ENCODE results near the gene KCND2. TPM values are rescaled to one million over a fixed set of nuclear protein-coding genes. Genes with fewer than 3 reads are reported as not detected.

KCND2 gene
- total and polyA plus RNA-seq, 2 of the 8 experiments (the other 6 are each of a cell fraction or from before 2014, with no cell fraction given): 4.6 to 7.7 TPM

DNA sequence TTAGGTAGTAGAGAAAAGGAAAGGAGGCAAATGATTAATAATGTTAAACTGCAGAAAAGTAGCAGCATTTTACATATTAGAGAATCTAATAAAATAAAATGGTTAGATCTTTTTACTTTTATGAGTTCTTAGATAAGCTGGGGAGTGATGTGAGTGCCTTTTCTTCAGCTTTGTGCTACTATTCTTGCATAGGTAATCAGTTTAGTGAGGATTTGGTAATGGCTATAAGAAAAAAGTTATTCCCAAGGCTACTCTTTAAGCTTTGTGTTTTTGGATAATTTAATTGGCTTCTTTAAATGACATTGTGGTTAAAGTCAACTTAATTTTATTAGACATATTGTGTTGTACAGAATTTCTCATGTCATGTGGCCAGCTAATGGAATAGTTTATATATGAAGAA, 3.7 kb downstream of the KCND2 start:
- Histone ChIP-seq H2AK5ac (ENCODE audit: low read depth, low read length) (no peak overlapping the region), H3K27ac (ENCODE audit: low read depth, low read length) (no peak overlapping the region), H3K4ac (replicated peaks; ENCODE audit: insufficient read length, low read depth, low read length) (no peak overlapping the region), H2BK12ac (ENCODE audit: low read depth, low read length) (no peak overlapping the region), H2BK5ac (ENCODE audit: low read depth, low read length) (no peak overlapping the region), H4K20me1 (replicated peaks in 1 of 2; ENCODE audit: control insufficient read depth in 1 of 2, insufficient read depth in 2 of 2, low read length in 2 of 2) (no peaks in the 10 kb centered on the region), H3K9ac (replicated peaks in 1 of 4; ENCODE audit: extremely low read depth in 1 of 4, low read depth in 3 of 4, low read length in 3 of 4) (no peak overlapping the region), H2BK120ac (replicated peaks; ENCODE audit: low read depth, low read length) (no peak overlapping the region), H3K79me1 (ENCODE audit: low read depth, low read length) (peaks cover 4% of the 10 kb centered on the region; the same call in 1 of the 2 replicates), H3K56ac (replicated peaks; ENCODE audit: insufficient read length, low read depth, low read length) (no peak overlapping the region), H2BK20ac (ENCODE audit: low read length) (no peak overlapping the region), H3K23ac (ENCODE audit: insufficient read length) (no peak overlapping the region), H3K36me3 (ENCODE audit: control insufficient read depth in 2 of 4, insufficient read depth in 4 of 4, low read length in 3 of 4) (peaks cover 0 to 3% (median 0%) of the 10 kb centered on the region in 4 experiments; a peak in 2 of 8 replicates), H3K14ac (ENCODE audit: insufficient read length) (no peak overlapping the region), H3K23me2 (ENCODE audit: low read depth, low read length) (peaks cover 12% of the 10 kb centered on the region), H2BK15ac (ENCODE audit: low read length) (no peak overlapping the region), H2AFZ (ENCODE audit: low read length) (no peak overlapping the region), H4K8ac (ENCODE audit: extremely low read depth, insufficient read depth, low read length) (no peak overlapping the region), H3K18ac (ENCODE audit: extremely low read depth, low read length) (no peak overlapping the region), H3K4me3 (ENCODE audit: extremely low read depth in 1 of 4, insufficient read depth in 2 of 4, low read depth in 3 of 4, low read length in 4 of 4) (peak overlapping the region in 1 of 4 experiments; percentile 35; a peak in 2 of 8 replicates), H3K4me1 (replicated peaks in 1 of 4; ENCODE audit: control insufficient read depth in 3 of 4, insufficient read depth in 4 of 4, low read length in 3 of 4) (peaks cover 3 to 11% (median 8%) of the 10 kb centered on the region in 4 experiments), H4K5ac (ENCODE audit: insufficient read length, low read depth, low read length) (no peak overlapping the region), H3K27me3 (replicated peaks in 1 of 4; ENCODE audit: control insufficient read depth in 3 of 4, extremely low read depth in 1 of 4, insufficient read depth in 3 of 4, low read length in 3 of 4) (peaks cover 0 to 15% (median 8%) of the 10 kb centered on the region in 4 experiments; a peak in 5 of 7 replicates), H3K9me3 (ENCODE audit: insufficient read depth in 2 of 2, low read depth in 1 of 2, low read length in 1 of 2) (no peaks in the 10 kb centered on the region), H4K91ac (replicated peaks; ENCODE audit: insufficient read length, low read length) (no peak overlapping the region), H3K79me2 (ENCODE audit: control insufficient read depth in 1 of 2, insufficient read depth in 2 of 2, low read length in 2 of 2) (peaks cover 0 to 61% of the 10 kb centered on the region in 2 experiments; a peak in 2 of 4 replicates), H3K4me2 (ENCODE audit: insufficient read depth in 1 of 2, low read depth in 2 of 2, low read length in 2 of 2) (no peak overlapping the region)
- DNase-seq (ENCODE audit: low read depth in 1 of 2, low spot score in 2 of 2) (no peak), FAIRE-seq (no peak)
- ChIA-PET CTCF (ENCODE audit: partially characterized antibody) (no interaction called here), POLR2A (ENCODE audit: partially characterized antibody) (no interaction called here)
- TF ChIP-seq ATF2 (IDR thresholded peaks at IDR 0.05; ENCODE audit: low read length) (no peak), RNF2 (IDR thresholded peaks at IDR 0.05; ENCODE audit: borderline replicate concordance, low read depth, low read length, missing control alignments, poor library complexity, severe bottlenecking) (no peak), CBX8 (IDR thresholded peaks at IDR 0.05; ENCODE audit: borderline replicate concordance, low read depth, low read length) (no peak), BCL11A (IDR thresholded peaks at IDR 0.05; ENCODE audit: low read depth in 2 of 2, low read length in 2 of 2) (no peak), CHD2 (IDR thresholded peaks at IDR 0.05; ENCODE audit: low read length) (no peak), EGR1 (IDR thresholded peaks at IDR 0.05; ENCODE audit: borderline replicate concordance, low read depth, low read length) (no peak), RFX5 (IDR thresholded peaks at IDR 0.05; ENCODE audit: borderline replicate concordance, low read depth, low read length) (no peak), TBP (IDR thresholded peaks at IDR 0.05; ENCODE audit: low read depth, low read length) (no peak), TAF1 (IDR thresholded peaks at IDR 0.05; ENCODE audit: low read depth, low read length) (no peak), KDM4A (IDR thresholded peaks at IDR 0.05; ENCODE audit: low read depth, low read length, severe bottlenecking) (no peak), FOSL1 (IDR thresholded peaks at IDR 0.05; ENCODE audit: insufficient read depth, low read depth, low read length) (no peak), CBX5 (IDR thresholded peaks at IDR 0.05; ENCODE audit: low read depth, low read length) (no peak), EZH2 (IDR thresholded peaks at IDR 0.05; ENCODE audit: low read depth, low read length, severe bottlenecking) (no peak)
